HG03196 (cell line): ENCODE data around the gene HS3ST2.
"Not testable (repeated sequence)": the region's sequence is repeated elsewhere in the genome, so short reads cannot be mapped to it uniquely, and the experiment has no call there.

Experiments
- ATAC-seq: cut with Tn5 transposase; IDR thresholded peaks from one replicate; pipeline ENCODE4 v1.9.1; 2021; ENCODE audit not compliant: unreplicated experiment

HS3ST2 gene

GRCh38 chr16:22813223-22813947, 577 bp upstream of the HS3ST2 start:
- ATAC-seq = no peak

GRCh38 chr16:22814711-22815105, 746 bp downstream of the HS3ST2 start:
- no peak for ATAC-seq

- ATAC-seq = no peak
Measured at GRCh38 chr16:22815863-22816262, 1.9 kb downstream of the HS3ST2 start.

- ATAC-seq = no peak
Measured at GRCh38 chr16:22816475-22816874, 2.5 kb downstream of the HS3ST2 start.

- ATAC-seq = not testable (repeated sequence)
Measured at GRCh38 chr16:22818736-22819135, 4.8 kb downstream of the HS3ST2 start.

GRCh38 chr16:22838681-22839080, 24.7 kb downstream of the HS3ST2 start:
- ATAC-seq = no peak

GRCh38 chr16:22842031-22842430, 28.1 kb downstream of the HS3ST2 start:
- ATAC-seq = not testable (repeated sequence)

GRCh38 chr16:22843122-22843521, 29.2 kb downstream of the HS3ST2 start:
- no peak for ATAC-seq

GRCh38 chr16:22843856-22844255, 29.9 kb downstream of the HS3ST2 start:
- no peak for ATAC-seq

GRCh38 chr16:22844416-22844815, 30.5 kb downstream of the HS3ST2 start:
- no peak for ATAC-seq

- no peak for ATAC-seq
Measured at GRCh38 chr16:22847100-22847499, 33.1 kb downstream of the HS3ST2 start.

GRCh38 chr16:22847690-22848089, 33.7 kb downstream of the HS3ST2 start:
- no peak for ATAC-seq

GRCh38 chr16:22848451-22848850, 34.5 kb downstream of the HS3ST2 start:
- ATAC-seq = no peak

GRCh38 chr16:22849517-22849916, 35.6 kb downstream of the HS3ST2 start:
- ATAC-seq = no peak

GRCh38 chr16:22855231-22855630, 41.3 kb downstream of the HS3ST2 start:
- no peak for ATAC-seq

GRCh38 chr16:22857296-22858025, 43.5 kb downstream of the HS3ST2 start:
- no peak for ATAC-seq

GRCh38 chr16:22859925-22860324, 46.0 kb downstream of the HS3ST2 start:
- ATAC-seq = no peak

GRCh38 chr16:22861580-22861979, 47.6 kb downstream of the HS3ST2 start:
- no peak for ATAC-seq

GRCh38 chr16:22862046-22862445, 48.1 kb downstream of the HS3ST2 start:
- ATAC-seq = no peak

- no peak for ATAC-seq
Measured at GRCh38 chr16:22864375-22864774, 50.4 kb downstream of the HS3ST2 start.

- no peak for ATAC-seq
Measured at GRCh38 chr16:22868593-22869224, 54.7 kb downstream of the HS3ST2 start.

- no peak for ATAC-seq
Measured at GRCh38 chr16:22871861-22872260, 57.9 kb downstream of the HS3ST2 start.
